Heart right ventricle (tissue), 16 donors: ENCODE results near the gene RUVBL2. TPM values are rescaled to one million over a fixed set of nuclear protein-coding genes. Genes with fewer than 3 reads are reported as not detected.

ENCODE experiments used
- ATAC-seq, 8 donors: fragments of 200-7000 bp; cut with Tn5 transposase; one replicate each; pipeline ENCODE4 v1.9.1; 2020; ENCODE audit warnings: mild to moderate bottlenecking in 8 of 8, moderate library complexity in 8 of 8, moderate number of reproducible peaks in 1 of 8
- DNase-seq, 2 donors: peaks; one replicate each; pipeline ENCODE4 v3.0.0-alpha.2; 2020
- H3K27ac ChIP-seq, 10 donors: fragments of 200-600 bp; sonication (generic) in 2 of 10; one replicate each; pipeline versions ENCODE4 v1.5.0 to v1.8.0; 2020 to 2022; ENCODE audit warnings: mild to moderate bottlenecking in 3 of 10
- H3K27me3 ChIP-seq, 7 donors: fragments of 200-600 bp; one replicate each; pipeline ENCODE4 v1.8.0; 2021 to 2022; ENCODE audit warnings: mild to moderate bottlenecking in 2 of 7
- H3K36me3 ChIP-seq, 9 donors: fragments of 200-600 bp; sonication (generic) in 1 of 9; one replicate each; pipeline versions ENCODE4 v1.5.0 to v1.8.0; 2020 to 2022; ENCODE audit warnings: mild to moderate bottlenecking in 2 of 9
- H3K4me1 ChIP-seq, 9 donors: fragments of 200-600 bp; sonication (generic) in 1 of 9; one replicate each; pipeline versions ENCODE4 v1.5.0 to v1.8.0; 2020 to 2022; ENCODE audit warnings: mild to moderate bottlenecking in 4 of 9
- H3K4me3 ChIP-seq, 10 donors: fragments of 200-600 bp; sonication (generic) in 2 of 10; one replicate each; pipeline versions ENCODE4 v1.5.0 to v1.8.0; 2020 to 2022; ENCODE audit warnings: mild to moderate bottlenecking in 7 of 10, moderate library complexity in 2 of 10
- H3K9me3 ChIP-seq, 11 donors: fragments of 200-600 bp in 10 of 11; sonication (generic) in 2 of 11; one replicate each; pipeline versions ENCODE4 v1.5.0 to v1.8.0; 2013 to 2022; ENCODE audit warnings: mild to moderate bottlenecking in 2 of 11, control low read depth in 1 of 11, moderate library complexity in 1 of 11
- WGBS, 2 donors: extraction: QIAGEN DNeasy Blood & Tissue Kit; methylation state at CpG; one replicate each; pipeline ENCODE4 v1.1.7; 2013; ENCODE audit warnings: inconsistent platforms in 1 of 2; 5-methylcytosine and 5-hydroxymethylcytosine counted together
- intact Hi-C, 10 donors: fragments of 100-400 bp; cut with DNase I; formaldehyde crosslinking; loops; one replicate each; pipeline versions ENCODE4 v1.11.1 to v1.14.2; 2022
- polyA plus RNA-seq, 2 donors: library from polyadenylated mRNA; stranded (reverse); fragments of 200-250 nt; gene quantifications; one replicate each; pipeline ENCODE4 v1.2.3, GENCODE V29; 2013
- total RNA-seq, 10 donors: library from RNA; stranded (reverse); fragmentation: NEBNext Ultra II Directional in 3 of 10; extraction: Animal tissue kit (Norgen Biotek cat#: 25700) in 3 of 10; gene quantifications; one replicate each; pipeline versions ENCODE4 v1.2.1 to v1.2.4, GENCODE V29; 2021 to 2023
- TF ChIP-seq, protein P1 (sequence below), 9 donors: fragments of 200-600 bp; sonication (generic) in 2 of 9; IDR thresholded peaks; one replicate each; pipeline versions ENCODE4 v1.5.0 to v1.8.0; 2021 to 2022; ENCODE audit warnings: antibody characterized with exemption in 9 of 9, mild to moderate bottlenecking in 5 of 9, moderate library complexity in 1 of 9
- donor health status: Arrhythmogenic right ventricular cardiomyopathy.
- donor health status: ischemic (EF 13 %, LVEDD 7.1; RV severe dilation, severe dysfunction).
- donor health status: healthy with polysubstance abuse.
- donor health status: DM: no; HTN: yes; CAD: no.
- donor health status: DM: no; HTN: no; CAD: no.
- donor health status: ischemic (EF 25% LVEDD 6.9; RV normal size, moderate dysfunction).
- donor health status: ischemic (EF 25% LVEDD 5.7; RV mildly dilated, moderate dysfunction).
- donor health status: healthy.
- donor health status: DM: yes; HTN: yes; CAD: no.
- donor health status: Ischemic cardiomyopathy.
- donor health status: ischemic (EF 35%, LVEDD 5.7; RV mildly dilated, moderate dysfunction).
- donor health status: nonischemic (EF 11% LVEDD 7.7; RV severe dilation, severe dysfunction).
- donor health status: DM: yes; HTN: yes; CAD: no.
- donor health status: PGD.
- donor health status: ischemic (EF 29% LVEDD 5.4; RV normal size, mild dysfunction).
- donor health status: nonischemic (EF 23%, LVEDD 6.1; RV moderate dilation, normal function).

The RUVBL2 gene
- total and polyA plus RNA-seq, 12 donors: 40.1 to 108 (median 49.8) TPM

DNA sequence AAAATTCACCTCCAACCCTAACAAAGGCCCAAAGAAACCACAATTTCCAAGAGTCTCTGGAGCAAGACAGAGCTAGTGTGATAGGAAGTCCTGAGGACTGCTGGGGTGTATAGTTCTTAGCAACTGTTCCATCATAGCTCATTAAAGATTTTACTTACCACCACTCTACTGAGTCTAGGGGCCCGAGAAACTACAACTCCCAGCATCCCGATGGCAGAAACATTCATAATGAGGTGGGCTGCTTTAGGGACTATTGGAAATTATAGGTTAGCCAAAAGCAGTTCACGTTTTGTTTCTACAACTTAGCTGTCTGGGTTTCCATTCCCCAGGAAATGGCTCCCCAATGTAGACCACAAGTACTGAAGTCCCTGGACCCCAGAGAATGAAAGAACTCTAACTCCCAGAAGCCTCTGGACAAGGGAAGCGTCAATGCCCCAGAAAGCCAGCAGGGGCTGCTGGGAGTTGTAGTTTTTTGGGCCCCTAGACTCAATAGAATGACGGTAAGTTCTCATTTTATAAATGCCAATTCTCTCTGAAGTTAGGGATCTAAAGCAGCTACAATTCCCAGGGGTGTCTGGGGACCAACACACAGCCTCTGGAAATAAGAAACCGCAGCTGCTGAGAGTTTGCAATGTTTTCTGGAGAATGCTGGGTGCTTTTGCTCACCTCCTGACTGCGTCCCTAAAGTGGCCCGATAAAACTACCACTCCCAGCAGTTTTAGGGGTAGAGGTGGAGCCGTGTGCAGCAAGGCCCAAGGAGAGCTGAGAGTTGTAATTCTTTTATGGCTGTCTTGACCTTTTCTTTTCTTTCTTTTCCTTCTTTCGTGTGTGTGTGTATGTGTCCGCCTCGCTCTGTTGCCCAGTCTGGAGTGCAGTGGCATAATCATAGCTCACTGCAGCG lies 17.5 kb upstream of the RUVBL2 start:
- Histone ChIP-seq H3K27me3 (no peaks in the 10 kb centered on the region), H3K4me1 (peaks cover 4 to 44% (median 13%) of the 10 kb centered on the region in 9 donors), H3K36me3 (peaks cover 0 to 84% (median 61%) of the 10 kb centered on the region in 9 donors), H3K27ac (peak overlapping the region in 3 of 10 donors; percentile 85 to 94 (median 92)), H3K9me3 (no peaks in the 10 kb centered on the region), H3K4me3 (no peak overlapping the region)
- 87 to 89% methylated on average over 13 of the region's 13 CpGs for WGBS, 2 donors
- no peak for ATAC-seq
- TF ChIP-seq, protein P1, sequence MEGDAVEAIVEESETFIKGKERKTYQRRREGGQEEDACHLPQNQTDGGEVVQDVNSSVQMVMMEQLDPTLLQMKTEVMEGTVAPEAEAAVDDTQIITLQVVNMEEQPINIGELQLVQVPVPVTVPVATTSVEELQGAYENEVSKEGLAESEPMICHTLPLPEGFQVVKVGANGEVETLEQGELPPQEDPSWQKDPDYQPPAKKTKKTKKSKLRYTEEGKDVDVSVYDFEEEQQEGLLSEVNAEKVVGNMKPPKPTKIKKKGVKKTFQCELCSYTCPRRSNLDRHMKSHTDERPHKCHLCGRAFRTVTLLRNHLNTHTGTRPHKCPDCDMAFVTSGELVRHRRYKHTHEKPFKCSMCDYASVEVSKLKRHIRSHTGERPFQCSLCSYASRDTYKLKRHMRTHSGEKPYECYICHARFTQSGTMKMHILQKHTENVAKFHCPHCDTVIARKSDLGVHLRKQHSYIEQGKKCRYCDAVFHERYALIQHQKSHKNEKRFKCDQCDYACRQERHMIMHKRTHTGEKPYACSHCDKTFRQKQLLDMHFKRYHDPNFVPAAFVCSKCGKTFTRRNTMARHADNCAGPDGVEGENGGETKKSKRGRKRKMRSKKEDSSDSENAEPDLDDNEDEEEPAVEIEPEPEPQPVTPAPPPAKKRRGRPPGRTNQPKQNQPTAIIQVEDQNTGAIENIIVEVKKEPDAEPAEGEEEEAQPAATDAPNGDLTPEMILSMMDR (IDR thresholded peaks at IDR 0.05): peak in 1 of 9 donors; percentile 20
- no peak for DNase-seq
- intact Hi-C loops: loop anchor here in 1 of 10 donors (10.0 kb wide), 1 partner anchor 181 kb away; no protein-coding TSS in a partner anchor

DNA sequence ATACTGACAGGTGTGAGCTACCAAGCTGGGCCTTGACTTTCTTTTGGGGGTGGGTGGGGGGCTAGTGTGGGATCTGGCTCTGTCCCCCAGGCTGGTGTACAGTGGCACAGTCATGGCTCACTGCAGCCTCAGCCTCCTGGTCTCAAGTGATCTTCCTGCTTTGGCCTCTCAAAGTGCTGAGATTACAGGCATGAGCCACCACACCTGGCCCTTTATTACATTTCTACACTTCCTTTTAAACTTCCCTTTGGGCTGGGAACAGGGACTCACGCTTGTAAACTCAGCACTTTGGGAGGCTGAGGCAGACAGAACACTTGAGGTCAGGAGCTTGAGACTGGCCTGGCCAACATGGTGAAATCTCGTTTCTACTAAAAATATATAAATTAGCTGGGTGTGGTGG lies 16.6 kb upstream of the RUVBL2 start:
- Histone ChIP-seq H3K9me3 (no peaks in the 10 kb centered on the region), H3K4me3 (no peak overlapping the region), H3K4me1 (peaks cover 3 to 40% (median 13%) of the 10 kb centered on the region in 9 donors), H3K36me3 (peaks cover 0 to 84% (median 65%) of the 10 kb centered on the region in 9 donors), H3K27me3 (no peaks in the 10 kb centered on the region), H3K27ac (peak overlapping the region in 7 of 10 donors; percentile 77 to 94 (median 91))
- intact Hi-C loops: loop anchor here in 1 of 10 donors (10.0 kb wide), 1 partner anchor 182 kb away; no protein-coding TSS in a partner anchor
- TF ChIP-seq, protein P1 (IDR thresholded peaks at IDR 0.05): no peak
- ATAC-seq (no peak), DNase-seq (no peak)
- WGBS, 2 donors: 67 to 76% methylated on average over 2 of the region's 2 CpGs

DNA sequence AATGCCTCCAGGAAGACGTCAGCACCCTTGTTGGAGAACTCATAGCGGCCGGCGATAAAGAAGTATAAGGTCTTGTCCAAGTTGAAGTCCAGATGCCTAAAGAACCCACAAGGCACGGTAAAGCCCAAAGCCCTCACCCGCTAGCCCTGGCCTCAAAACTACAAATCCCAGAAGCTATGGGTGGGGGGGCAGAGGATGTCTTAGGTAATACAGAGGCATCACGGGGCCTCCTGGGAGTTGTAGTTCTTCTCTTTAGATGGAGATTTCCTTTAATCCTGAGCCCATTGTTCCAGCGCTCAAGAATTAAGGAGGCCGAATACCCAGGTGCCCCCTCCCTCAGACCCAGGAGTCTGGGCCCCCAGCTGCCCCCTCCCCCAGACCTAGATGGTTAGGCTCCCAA lies 11.4 kb upstream of the RUVBL2 start:
- no peaks in the 10 kb centered on the region for H3K27me3 ChIP-seq
- DNase-seq (no peak), ATAC-seq (no peak)
- H3K27ac ChIP-seq: peak overlapping the region in 4 of 10 donors; percentile 48 to 94 (median 63)
- TF ChIP-seq, protein P1 (IDR thresholded peaks at IDR 0.05): no peak
- WGBS, 2 donors: 92 to 94% methylated on average over 9 of the region's 9 CpGs
- H3K36me3 ChIP-seq: peaks cover 0 to 86% (median 58%) of the 10 kb centered on the region in 9 donors
- peaks cover 3 to 40% (median 13%) of the 10 kb centered on the region in 9 donors for H3K4me1 ChIP-seq
- H3K9me3 ChIP-seq: no peaks in the 10 kb centered on the region
- H3K4me3 ChIP-seq: no peak overlapping the region
- intact Hi-C loops: no loop called here

DNA sequence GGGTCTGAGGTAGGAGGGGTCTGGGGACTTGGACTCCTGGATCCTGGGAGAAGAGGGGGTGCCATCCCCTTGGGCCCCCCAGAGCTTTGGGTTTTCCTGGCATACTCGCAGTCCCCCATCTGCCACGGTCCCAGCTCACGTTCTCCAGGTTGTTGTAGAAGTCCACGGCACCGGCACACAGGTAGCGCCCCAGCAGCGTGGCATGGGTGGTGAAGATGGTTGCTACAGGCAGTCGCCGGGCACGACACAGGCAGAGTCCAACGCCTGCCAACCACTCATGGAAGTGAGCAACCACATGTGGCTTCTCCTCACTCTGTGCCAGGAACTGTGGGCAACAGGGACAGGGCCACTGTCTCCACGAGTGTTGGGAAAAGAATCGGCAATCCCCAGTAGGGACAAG lies 8.0 kb upstream of the RUVBL2 start:
- H3K9me3 ChIP-seq: no peaks in the 10 kb centered on the region
- no peaks in the 10 kb centered on the region for H3K27me3 ChIP-seq
- DNase-seq: no peak
- H3K4me1 ChIP-seq: peaks cover 3 to 32% (median 12%) of the 10 kb centered on the region in 9 donors
- peaks cover 0 to 98% (median 56%) of the 10 kb centered on the region in 9 donors for H3K36me3 ChIP-seq
- 92 to 95% methylated on average over 13 of the region's 13 CpGs for WGBS, 2 donors
- H3K27ac ChIP-seq: peak overlapping the region in 3 of 10 donors; percentile 0 to 11 (median 9)
- no peak for ATAC-seq
- intact Hi-C loops: no loop called here
- no peak overlapping the region for H3K4me3 ChIP-seq
- TF ChIP-seq, protein P1 (IDR thresholded peaks at IDR 0.05): no peak
